ENCODE data around the gene TMEM221.

- TF ChIP-seq CTCF (IDR thresholded peaks at IDR 0.05) (no peak), EP300 (IDR thresholded peaks at IDR 0.05) (no peak), POLR2A (IDR thresholded peaks at IDR 0.05) (no peak)
These were observed 42.8 kb upstream of the TMEM221 start for GRCh38 chr19:17491287-17491686.

Data from tibial nerve (tissue), 4 donors.